GM12891 (cell line): Measurements from ENCODE around the gene COL21A1.

ENCODE experiments used
- PAX5 ChIP-seq: IDR thresholded peaks from 2 replicates; pipeline ENCODE4 v1.6.1; 2011; ENCODE audit warnings: low read length, moderate library complexity, mild to moderate bottlenecking; ENCODE audit not compliant: insufficient read depth, severe bottlenecking
- POLR2A ChIP-seq: IDR thresholded peaks from 2 replicates; pipeline ENCODE4 v1.6.1; 2011; ENCODE audit warnings: low read depth, low read length, control low read depth
- POLR2AphosphoS5 ChIP-seq: IDR thresholded peaks from 2 replicates; pipeline ENCODE4 v1.6.1; 2011; ENCODE audit warnings: low read depth, low read length, control low read depth
- SPI1 ChIP-seq: IDR thresholded peaks from 2 replicates; pipeline ENCODE4 v1.6.1; 2011; ENCODE audit warnings: low read depth, low read length, control low read depth
- TAF1 ChIP-seq: IDR thresholded peaks from 2 replicates; pipeline ENCODE4 v1.6.1; 2011; ENCODE audit warnings: low read depth, low read length, control low read depth

- TF ChIP-seq SPI1 (no peak), POLR2A (no peak), POLR2AphosphoS5 (no peak), TAF1 (no peak), PAX5 (no peak)
Observed at GRCh38 chr6:56145616-56146015, 101.8 kb downstream of the COL21A1 start.
